Tibial nerve (tissue), 4 donors: ENCODE data around the gene HIPK2.

Experiments used
- EP300 ChIP-seq, 2 donors: sonication (generic); formaldehyde crosslinking; IDR thresholded peaks; one replicate each; pipeline ENCODE4 v1.6.1; 2017; ENCODE audit warnings: antibody characterized with exemption in 2 of 2, mild to moderate bottlenecking in 1 of 2
- POLR2A ChIP-seq, 2 donors: fragments of 450-650 bp; IDR thresholded peaks; one replicate each; pipeline ENCODE4 v1.6.1; 2017; ENCODE audit warnings: antibody characterized with exemption in 2 of 2, mild to moderate bottlenecking in 2 of 2, moderate library complexity in 2 of 2
- TF ChIP-seq, protein P1 (sequence below), 5 experiments: fragments of 200-600 bp in 3 of 5; fragments of 450-650 bp in 2 of 5; sonication (generic) in 3 of 5; IDR thresholded peaks; one replicate each; pipeline ENCODE4 v1.5.1; 2016 to 2019; ENCODE audit warnings: antibody characterized with exemption in 5 of 5, mild to moderate bottlenecking in 3 of 5, moderate library complexity in 2 of 5

GRCh38 chr7:139630643-139631519, 146.9 kb downstream of the HIPK2 start:
- TF ChIP-seq, protein P1, sequence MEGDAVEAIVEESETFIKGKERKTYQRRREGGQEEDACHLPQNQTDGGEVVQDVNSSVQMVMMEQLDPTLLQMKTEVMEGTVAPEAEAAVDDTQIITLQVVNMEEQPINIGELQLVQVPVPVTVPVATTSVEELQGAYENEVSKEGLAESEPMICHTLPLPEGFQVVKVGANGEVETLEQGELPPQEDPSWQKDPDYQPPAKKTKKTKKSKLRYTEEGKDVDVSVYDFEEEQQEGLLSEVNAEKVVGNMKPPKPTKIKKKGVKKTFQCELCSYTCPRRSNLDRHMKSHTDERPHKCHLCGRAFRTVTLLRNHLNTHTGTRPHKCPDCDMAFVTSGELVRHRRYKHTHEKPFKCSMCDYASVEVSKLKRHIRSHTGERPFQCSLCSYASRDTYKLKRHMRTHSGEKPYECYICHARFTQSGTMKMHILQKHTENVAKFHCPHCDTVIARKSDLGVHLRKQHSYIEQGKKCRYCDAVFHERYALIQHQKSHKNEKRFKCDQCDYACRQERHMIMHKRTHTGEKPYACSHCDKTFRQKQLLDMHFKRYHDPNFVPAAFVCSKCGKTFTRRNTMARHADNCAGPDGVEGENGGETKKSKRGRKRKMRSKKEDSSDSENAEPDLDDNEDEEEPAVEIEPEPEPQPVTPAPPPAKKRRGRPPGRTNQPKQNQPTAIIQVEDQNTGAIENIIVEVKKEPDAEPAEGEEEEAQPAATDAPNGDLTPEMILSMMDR (IDR thresholded peaks at IDR 0.05): no peak
- no peak for TF ChIP-seq POLR2A (IDR thresholded peaks at IDR 0.05)
- TF ChIP-seq EP300 (IDR thresholded peaks at IDR 0.05): no peak
